Muscle of leg (tissue), 16 donors: ENCODE data around the gene SIT1. TPM values are rescaled to one million over a fixed set of nuclear protein-coding genes. Genes with fewer than 3 reads are reported as not detected.

ENCODE experiments used
- DNase-seq: peaks from one replicate; pipeline ENCODE4 v3.0.0; 2013
- H3K27ac ChIP-seq: one replicate; pipeline ENCODE4 v1.5.1; 2013; ENCODE audit warnings: mild to moderate bottlenecking, low read length, control low read depth
- H3K27me3 ChIP-seq: one replicate; pipeline ENCODE4 v1.6.1; 2013; ENCODE audit warnings: low read length; ENCODE audit not compliant: control insufficient read depth, insufficient read depth
- H3K36me3 ChIP-seq: one replicate; pipeline ENCODE4 v1.6.1; 2013; ENCODE audit warnings: low read length; ENCODE audit not compliant: control insufficient read depth, insufficient read depth
- H3K4me1 ChIP-seq: one replicate; pipeline ENCODE4 v1.6.1; 2013; ENCODE audit warnings: low read length; ENCODE audit not compliant: control insufficient read depth, insufficient read depth
- H3K4me3 ChIP-seq: one replicate; pipeline ENCODE4 v1.5.1; 2013; ENCODE audit warnings: low read length, control low read depth
- H3K9me3 ChIP-seq: replicated peaks from 2 replicates; pipeline ENCODE4 v1.6.1; 2013; ENCODE audit warnings: low read depth, low read length; ENCODE audit not compliant: control insufficient read depth
- WGBS: methylation state at CpG from one replicate; pipeline ENCODE4 v1.1.5; 2013; ENCODE audit warnings: missing lambda C conversion rate; ENCODE audit not compliant: insufficient coverage; 5-methylcytosine and 5-hydroxymethylcytosine counted together
- long read RNA-seq, 11 donors: transcript quantifications; one replicate each; lab custom pipeline, GENCODE V29; 2026
- polyA plus RNA-seq, 8 donors: library from polyadenylated mRNA; unstranded; fragments of 120-200 nt; gene quantifications; one replicate each; pipeline versions ENCODE4 v1.2.1 to v1.2.3, GENCODE V29; 2013; ENCODE audit warnings: inconsistent platforms in 1 of 8, low replicate concordance in 1 of 8; ENCODE audit not compliant: insufficient read length in 8 of 8, insufficient read depth in 1 of 8
- total RNA-seq: library from RNA; stranded (reverse); fragments of 120-200 nt; gene quantifications from one replicate; pipeline ENCODE4 v1.2.4, GENCODE V29; 2013

The SIT1 gene, protein sequence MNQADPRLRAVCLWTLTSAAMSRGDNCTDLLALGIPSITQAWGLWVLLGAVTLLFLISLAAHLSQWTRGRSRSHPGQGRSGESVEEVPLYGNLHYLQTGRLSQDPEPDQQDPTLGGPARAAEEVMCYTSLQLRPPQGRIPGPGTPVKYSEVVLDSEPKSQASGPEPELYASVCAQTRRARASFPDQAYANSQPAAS
- total RNA-seq (0.09 TPM), polyA plus RNA-seq (1 to 10 TPM in 1 of 8 donors, under 1 TPM in 4, not detected in 3; 0.09 to 1.7 (median 0.27) TPM)
- long read RNA-seq, donor 1, result 0 reads
- long read RNA-seq, donor 2, result 0 reads
- long read RNA-seq, donor 3, result 0 reads
- long read RNA-seq, donor 4, partial matches to known transcripts, result 0 of 1 reads
- long read RNA-seq, donor 4, other reads (novel, unspliced or antisense), result 0 of 1 reads
- long read RNA-seq, donor 5, result 0 reads
- long read RNA-seq, donor 6, partial matches to known transcripts, result 0 of 1 reads
- long read RNA-seq, donor 6, other reads (novel, unspliced or antisense), result 0 of 1 reads
- long read RNA-seq, donor 7, result 0 reads
- long read RNA-seq, donor 8, result 0 reads
- long read RNA-seq, donor 9, partial matches to known transcripts, result 0 of 1 reads
- long read RNA-seq, donor 9, other reads (novel, unspliced or antisense), result 0 of 1 reads
- long read RNA-seq, donor 10, result 0 reads
- long read RNA-seq, donor 11, result 0 reads

DNA sequence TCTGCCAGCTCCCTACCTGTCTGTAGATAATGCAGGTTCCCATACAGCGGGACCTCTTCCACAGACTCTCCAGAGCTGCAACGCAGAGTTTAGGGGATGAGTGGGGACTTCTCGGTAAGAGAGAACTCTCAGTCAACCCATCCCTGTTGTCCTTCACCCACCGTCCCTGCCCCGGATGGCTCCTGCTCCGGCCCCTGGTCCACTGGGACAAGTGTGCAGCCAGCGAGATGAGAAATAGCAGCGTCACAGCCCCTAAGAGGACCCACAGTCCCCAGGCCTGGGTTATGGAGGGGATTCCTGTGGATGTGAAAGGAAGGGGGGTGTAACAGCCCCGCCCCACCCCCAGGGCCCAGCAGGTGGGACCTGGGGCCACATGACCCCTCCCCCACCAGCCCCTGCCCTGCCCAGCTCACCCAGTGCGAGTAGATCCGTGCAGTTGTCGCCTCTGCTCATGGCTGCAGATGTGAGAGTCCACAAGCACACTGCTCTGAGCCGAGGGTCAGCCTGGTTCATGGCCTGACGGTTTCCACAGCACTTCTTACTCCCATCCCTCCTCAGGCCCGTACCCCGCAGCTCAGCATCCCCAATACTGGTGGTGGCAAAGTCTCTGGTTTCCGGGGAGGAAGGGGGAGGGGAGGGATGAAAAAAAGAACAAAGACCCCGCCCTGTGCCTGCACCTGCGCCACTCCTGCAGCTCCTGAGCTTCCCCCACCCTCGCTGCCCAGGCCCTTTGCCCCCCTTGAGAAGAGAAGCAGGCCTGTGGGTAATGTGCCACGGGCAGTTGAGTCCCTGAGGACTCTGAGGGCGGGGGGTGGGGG is at the start of gene SIT1:
Gene SIT1 (minus strand): TSS at position 591 of the 818 bp plus-strand sequence. CDS start 78 bp downstream, at position 513.
- H3K27me3 ChIP-seq, result no peaks in the 10 kb centered on the region
- peaks cover 32% of the 10 kb centered on the region for H3K4me1 ChIP-seq
- no peak within 1 kb of the TSS for H3K4me3 ChIP-seq
- H3K9me3 ChIP-seq, result no peaks in the 10 kb centered on the region
- no peak within 1 kb of the TSS for H3K27ac ChIP-seq
- WGBS, result 23% methylated on average over 4 of the region's 22 CpGs
- DNase-seq, result no peak
- no peaks in the 10 kb centered on the region for H3K36me3 ChIP-seq

DNA sequence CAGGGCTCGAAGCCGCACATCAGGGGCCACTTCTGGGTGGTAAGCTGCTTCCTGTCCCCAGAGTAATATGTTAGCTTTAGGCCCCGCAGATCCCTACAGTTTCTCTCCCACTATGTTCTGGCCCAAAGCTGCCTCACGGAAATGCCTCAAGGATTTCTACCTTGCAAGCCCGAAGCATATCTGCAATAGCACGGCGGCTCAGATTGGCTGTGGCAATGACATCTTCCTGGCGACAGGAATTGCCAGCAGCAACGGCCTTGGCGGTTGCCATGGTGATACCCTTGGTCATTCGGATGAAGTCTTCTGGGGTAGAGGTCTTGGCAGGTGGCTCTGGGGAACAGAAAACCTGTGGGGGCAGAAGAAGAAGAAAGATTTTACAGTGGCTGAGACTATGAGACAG is 49.3 kb upstream of the SIT1 start:
- no peaks in the 10 kb centered on the region for H3K27me3 ChIP-seq
- no peak for DNase-seq
- no peaks in the 10 kb centered on the region for H3K9me3 ChIP-seq
- no peak overlapping the region for H3K27ac ChIP-seq
- H3K4me1 ChIP-seq, result no peaks in the 10 kb centered on the region
- H3K4me3 ChIP-seq, result no peak overlapping the region
- H3K36me3 ChIP-seq, result peaks cover 92% of the 10 kb centered on the region
- WGBS, result 88% methylated on average over 10 of the region's 11 CpGs

DNA sequence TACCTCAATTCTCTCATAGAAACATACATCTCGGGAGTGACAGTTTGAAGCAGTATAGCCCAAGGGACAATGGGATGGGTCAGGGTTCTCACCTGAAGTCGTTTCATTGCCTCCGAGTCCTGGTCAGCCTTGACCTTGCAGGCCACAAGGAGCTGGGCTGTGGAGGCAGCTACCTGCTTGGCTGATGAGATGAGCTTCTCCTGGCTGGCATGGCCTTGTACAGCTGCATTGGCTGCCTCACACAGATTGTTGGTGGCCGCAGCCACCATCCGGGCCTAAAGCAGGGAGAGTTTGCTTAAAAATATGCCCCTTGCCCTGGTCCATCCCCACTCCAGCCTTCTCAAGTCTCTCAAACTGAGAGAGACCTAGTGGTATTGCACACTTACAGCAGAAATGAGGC is 47.5 kb upstream of the SIT1 start:
- no peaks in the 10 kb centered on the region for H3K4me1 ChIP-seq
- no peak overlapping the region for H3K4me3 ChIP-seq
- H3K27me3 ChIP-seq, result no peaks in the 10 kb centered on the region
- H3K9me3 ChIP-seq, result no peaks in the 10 kb centered on the region
- 95% methylated on average over 2 of the region's 5 CpGs for WGBS
- peaks cover 74% of the 10 kb centered on the region for H3K36me3 ChIP-seq
- DNase-seq, result no peak
- H3K27ac ChIP-seq, result no peak overlapping the region

DNA sequence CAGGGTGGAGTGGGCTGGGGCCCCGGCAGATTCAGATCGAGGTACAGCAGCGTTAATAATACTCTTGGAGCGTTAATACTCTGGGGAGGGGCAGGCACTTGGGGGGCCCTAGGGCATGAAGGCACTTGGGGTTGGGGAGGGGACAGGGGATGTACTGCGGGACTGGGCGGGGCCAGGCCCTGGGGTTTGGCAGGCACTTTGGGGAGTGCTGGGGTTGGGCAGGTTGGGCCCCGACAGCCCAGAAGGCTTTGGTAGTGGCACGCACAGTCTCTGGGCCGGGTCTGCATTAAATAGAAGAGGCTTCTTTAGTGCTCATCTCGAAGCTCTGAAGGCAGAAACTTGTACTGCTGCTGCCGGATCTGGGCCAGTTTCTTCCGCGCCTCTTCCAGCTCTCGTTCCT is 46.8 kb upstream of the SIT1 start:
- Histone ChIP-seq H3K4me1 (no peaks in the 10 kb centered on the region), H3K4me3 (no peak overlapping the region), H3K27me3 (no peaks in the 10 kb centered on the region), H3K27ac (no peak overlapping the region), H3K36me3 (peaks cover 67% of the 10 kb centered on the region), H3K9me3 (no peaks in the 10 kb centered on the region)
- DNase-seq, result no peak
- WGBS, result 72% methylated on average over 14 of the region's 14 CpGs

DNA sequence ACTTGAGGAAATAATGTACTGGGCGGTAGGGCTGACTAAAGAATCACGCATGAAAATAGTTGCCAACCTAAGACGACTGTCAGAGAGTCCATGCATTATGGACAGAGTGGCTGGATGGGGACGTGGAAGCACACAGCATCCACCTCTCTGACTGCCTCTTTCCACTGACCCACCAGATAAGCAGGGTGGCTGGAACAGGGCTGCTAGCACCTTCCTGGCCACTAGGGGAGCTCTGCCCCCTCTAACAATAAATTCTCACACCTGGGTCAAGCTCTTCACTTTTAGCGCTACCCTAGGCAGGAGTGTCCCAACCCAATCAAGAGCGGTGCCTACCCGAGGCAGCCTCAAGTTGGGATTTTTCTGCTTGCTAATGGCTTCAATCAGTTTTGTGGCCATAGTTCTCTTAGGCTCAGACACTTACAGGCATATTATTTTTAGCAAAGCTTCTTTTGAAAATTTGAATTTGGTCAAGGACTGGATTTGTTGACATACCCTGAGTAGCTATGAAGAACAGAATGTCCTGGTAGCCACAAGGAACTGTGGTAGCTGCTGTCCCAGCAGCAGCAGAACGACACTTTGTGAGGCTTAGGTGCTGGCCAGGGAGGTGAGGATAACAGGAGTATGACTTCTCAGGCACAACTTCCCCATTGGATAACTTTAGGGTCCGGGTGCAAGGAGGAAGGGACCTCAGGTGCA is 45.9 kb upstream of the SIT1 start:
- 42% methylated on average over 7 of the region's 9 CpGs for WGBS
- no peak overlapping the region for H3K27ac ChIP-seq

DNA sequence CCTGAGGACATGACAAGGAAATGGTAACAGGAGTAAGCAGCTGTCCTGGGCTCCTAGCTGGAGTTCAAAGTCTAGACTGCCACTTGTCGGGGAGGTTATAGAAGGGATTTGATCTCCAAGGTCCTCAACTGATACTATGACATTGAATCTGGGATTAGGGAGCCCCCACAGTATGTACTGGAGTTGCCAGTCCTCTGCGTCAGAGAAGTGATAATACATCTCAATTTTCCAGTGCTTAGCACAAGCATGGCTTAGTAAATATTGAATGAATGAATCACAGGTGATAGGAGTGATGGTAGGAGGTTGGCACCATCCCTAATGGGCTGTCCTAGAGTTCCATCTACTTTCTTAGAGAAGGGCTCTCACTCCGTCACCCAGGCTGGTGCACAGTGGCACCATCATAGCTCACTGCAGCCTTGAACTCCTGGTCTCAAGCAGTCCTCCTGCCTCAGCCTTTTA is 45.2 kb upstream of the SIT1 start:
- Histone ChIP-seq H3K36me3 (peaks cover 51% of the 10 kb centered on the region), H3K4me1 (peaks cover 9% of the 10 kb centered on the region), H3K4me3 (no peak overlapping the region), H3K27ac (no peak overlapping the region), H3K9me3 (no peaks in the 10 kb centered on the region), H3K27me3 (no peaks in the 10 kb centered on the region)
- 100% methylated on average over 3 of the region's 3 CpGs for WGBS
- no peak for DNase-seq

More for the DNA sequence above, 45.9 kb upstream of the SIT1 start:
- Histone ChIP-seq H3K4me1 (peaks cover 4% of the 10 kb centered on the region), H3K27me3 (no peaks in the 10 kb centered on the region), H3K36me3 (peaks cover 58% of the 10 kb centered on the region), H3K4me3 (no peak overlapping the region), H3K9me3 (no peaks in the 10 kb centered on the region)
- DNase-seq, result peak; percentile 49

DNA sequence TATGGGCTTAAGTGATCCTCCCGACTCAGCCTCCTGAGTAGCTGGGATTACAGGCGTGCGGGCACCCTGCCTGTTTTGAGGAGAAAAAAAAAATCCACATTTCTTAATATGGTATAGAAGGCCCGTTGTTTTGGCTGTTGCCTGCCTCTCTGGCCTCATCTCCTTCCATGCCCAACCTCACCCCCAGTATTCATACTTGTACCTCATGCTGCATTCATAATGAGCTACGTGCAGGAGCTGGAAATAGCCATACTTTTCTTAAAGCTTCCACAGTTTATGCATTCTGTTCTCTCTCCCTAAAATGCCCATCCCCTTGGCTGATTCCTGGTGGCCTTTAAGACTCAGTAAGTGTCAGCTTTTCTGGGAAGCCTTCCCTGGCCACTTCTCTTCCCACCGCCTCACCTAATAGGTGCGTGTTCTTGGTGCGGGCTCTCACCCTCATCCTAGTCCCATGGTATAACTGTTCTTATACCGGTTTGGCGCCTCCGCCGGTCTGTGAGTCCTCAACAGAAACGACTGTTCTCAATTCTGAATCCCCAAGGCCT is 41.1 kb upstream of the SIT1 start:
- WGBS, result 51% methylated on average over 9 of the region's 13 CpGs
- Histone ChIP-seq H3K36me3 (peaks cover 33% of the 10 kb centered on the region), H3K27me3 (no peaks in the 10 kb centered on the region), H3K9me3 (no peaks in the 10 kb centered on the region), H3K4me1 (peaks cover 29% of the 10 kb centered on the region), H3K4me3 (no peak overlapping the region), H3K27ac (peak overlapping the region; percentile 97)
- no peak for DNase-seq

DNA sequence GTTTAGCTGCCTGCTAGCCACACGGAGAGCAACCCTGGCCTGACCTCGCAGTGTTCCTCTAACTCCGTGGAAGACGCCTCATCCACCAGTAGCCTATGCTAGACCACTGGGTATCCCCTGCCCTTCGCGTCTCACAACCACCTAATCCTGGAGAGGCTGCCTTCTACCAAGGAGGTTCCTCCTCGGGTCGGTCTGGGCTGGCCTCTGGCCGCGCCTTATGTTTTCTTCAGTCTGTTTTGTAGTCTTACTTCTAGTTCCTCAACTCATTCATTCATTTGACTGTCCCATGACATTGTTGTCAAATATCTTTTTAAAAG is 40.6 kb upstream of the SIT1 start:
- peaks cover 35% of the 10 kb centered on the region for H3K4me1 ChIP-seq
- H3K27ac ChIP-seq, result peak overlapping the region; percentile 97
- no peaks in the 10 kb centered on the region for H3K27me3 ChIP-seq
- peak overlapping the region; percentile 80 for H3K4me3 ChIP-seq
- no peaks in the 10 kb centered on the region for H3K9me3 ChIP-seq
- 3% methylated on average over 6 of the region's 10 CpGs for WGBS
- peaks cover 34% of the 10 kb centered on the region for H3K36me3 ChIP-seq
- DNase-seq, result no peak

DNA sequence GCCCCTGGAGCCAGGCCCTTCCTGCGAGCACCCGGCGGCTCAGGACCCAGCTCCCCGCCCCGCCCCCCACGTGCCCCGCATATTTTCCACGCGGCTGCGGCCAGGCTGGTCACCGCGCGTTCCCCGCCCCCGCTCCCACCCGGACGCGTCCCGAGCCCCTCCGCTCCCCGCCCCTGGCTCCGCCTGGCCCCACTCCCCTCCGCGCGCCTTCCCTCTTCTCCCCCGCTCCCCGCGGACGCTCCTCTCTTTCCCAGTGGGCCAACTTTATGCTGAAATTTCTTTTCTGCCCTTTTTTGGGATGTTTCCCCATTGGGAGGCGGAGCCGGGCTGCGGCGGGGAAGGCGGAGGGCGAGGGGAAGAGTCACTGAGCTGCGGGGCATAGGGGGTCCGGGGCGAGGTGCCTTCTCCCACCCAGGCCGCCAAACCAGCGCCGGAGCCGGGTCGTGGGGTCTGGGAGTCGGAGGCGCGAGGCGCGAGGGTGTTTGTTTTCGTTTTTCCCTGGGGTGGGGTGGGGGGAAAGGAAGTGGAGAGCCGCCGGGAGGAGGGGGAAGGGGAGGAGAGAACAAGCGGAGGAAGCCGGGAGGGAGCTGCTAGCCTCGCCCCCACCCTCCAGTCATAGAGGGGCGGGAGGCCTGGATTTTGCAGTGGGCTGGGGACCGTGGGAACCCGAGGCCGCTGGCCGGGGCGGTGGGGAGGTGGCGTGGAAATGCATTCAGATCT is 40.0 kb upstream of the SIT1 start:
- peak overlapping the region; percentile 97 for H3K27ac ChIP-seq
- H3K27me3 ChIP-seq, result no peaks in the 10 kb centered on the region
- peak; percentile 91 for DNase-seq
- H3K4me3 ChIP-seq, result peak overlapping the region; percentile 80
- peaks cover 33% of the 10 kb centered on the region for H3K36me3 ChIP-seq
- H3K9me3 ChIP-seq, result no peaks in the 10 kb centered on the region
- whole genome bisulfite sequencing, result under 1% methylated on average over 43 of the region's 61 CpGs
- H3K4me1 ChIP-seq, result peaks cover 37% of the 10 kb centered on the region
